ENCODE data around the gene MYNN. TPM values are rescaled to one million over a fixed set of nuclear protein-coding genes. Genes with fewer than 3 reads are reported as not detected.

MYNN gene
- total and polyA plus RNA-seq, 2 of the 13 experiments (the other 11 are each of a cell fraction or from before 2014, with no cell fraction given): 10.4 to 17.6 TPM

DNA sequence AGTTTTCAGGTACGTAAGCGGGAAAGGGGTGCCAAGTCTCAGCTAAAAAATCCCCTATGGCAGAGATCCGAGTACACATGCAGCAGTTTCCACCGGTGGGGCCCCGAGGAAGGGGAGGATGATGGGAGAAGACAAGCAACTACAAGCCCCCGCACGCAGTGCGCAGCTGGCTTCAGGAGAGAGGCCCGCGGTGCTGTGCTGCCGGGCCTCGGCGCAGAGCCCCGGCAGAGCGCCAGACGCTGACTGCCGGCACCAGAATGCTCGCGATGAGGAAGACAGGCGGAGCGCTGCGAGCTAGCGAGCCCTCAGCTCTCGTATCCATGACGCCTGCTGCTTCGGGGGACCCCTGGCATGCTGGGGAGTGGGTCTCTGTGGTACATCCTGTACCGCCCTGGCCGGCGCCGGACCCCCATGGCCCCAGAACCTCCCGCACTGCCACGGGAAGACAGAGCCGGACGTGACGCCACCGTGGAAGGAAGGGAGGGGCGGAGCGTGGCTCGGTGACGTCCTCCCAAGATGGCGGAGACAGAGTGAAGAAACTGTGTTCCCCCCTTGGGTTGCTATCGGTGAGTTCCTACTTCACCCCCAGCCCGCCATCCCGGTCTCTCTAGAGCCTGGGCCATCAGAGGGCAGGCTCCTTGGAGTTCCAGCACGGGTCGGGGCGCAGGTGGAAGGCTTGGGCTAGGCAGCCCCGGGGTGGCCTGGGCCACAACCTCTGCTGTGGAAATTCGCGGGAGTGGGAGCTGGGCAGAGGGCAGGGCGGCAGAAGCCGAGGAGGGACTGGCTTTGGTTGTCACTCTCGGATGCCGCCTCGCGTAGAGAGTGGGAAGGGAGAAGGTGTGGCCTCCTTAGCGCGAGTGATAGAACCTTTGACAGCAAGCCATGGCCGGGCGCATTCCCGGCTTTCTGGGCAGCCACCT, at the start of gene MYNN (continued):
- TF ChIP-seq, protein P1, sequence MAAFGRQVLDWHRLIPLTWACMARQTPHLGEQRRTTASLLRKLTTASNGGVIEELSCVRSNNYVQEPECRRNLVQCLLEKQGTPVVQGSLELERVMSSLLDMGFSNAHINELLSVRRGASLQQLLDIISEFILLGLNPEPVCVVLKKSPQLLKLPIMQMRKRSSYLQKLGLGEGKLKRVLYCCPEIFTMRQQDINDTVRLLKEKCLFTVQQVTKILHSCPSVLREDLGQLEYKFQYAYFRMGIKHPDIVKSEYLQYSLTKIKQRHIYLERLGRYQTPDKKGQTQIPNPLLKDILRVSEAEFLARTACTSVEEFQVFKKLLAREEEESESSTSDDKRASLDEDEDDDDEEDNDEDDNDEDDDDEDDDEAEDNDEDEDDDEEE (CRISPR knock-in tag; IDR thresholded peaks at IDR 0.05): peak; percentile 90; the same call in 1 of the 2 replicates
- TF ChIP-seq, protein P2, sequence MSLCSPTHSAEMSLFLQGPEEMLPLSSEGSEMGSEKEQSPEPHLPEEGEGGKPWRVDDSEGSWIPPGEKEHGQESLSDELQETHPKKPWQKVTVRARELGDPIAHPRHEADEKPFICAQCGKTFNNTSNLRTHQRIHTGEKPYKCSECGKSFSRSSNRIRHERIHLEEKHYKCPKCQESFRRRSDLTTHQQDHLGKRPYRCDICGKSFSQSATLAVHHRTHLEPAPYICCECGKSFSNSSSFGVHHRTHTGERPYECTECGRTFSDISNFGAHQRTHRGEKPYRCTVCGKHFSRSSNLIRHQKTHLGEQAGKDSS (CRISPR knock-in tag; IDR thresholded peaks at IDR 0.05; ENCODE audit: borderline replicate concordance, low read depth): peak; percentile 12; the same call in 1 of the 2 replicates
- TF ChIP-seq ETV6 (CRISPR knock-in tag; conservative IDR thresholded peaks at IDR 0.05) (peak; percentile 52; the same call in 1 of the 2 replicates), ZFP36L1 (CRISPR knock-in tag; IDR thresholded peaks at IDR 0.05) (peak; percentile 78), DPF2 (CRISPR knock-in tag; IDR thresholded peaks at IDR 0.05; ENCODE audit: borderline replicate concordance, low read depth) (no peak), ZSCAN31 (CRISPR knock-in tag; IDR thresholded peaks at IDR 0.05; ENCODE audit: low read depth) (peak; percentile 43; the same call in 1 of the 2 replicates), HES4 (CRISPR knock-in tag; IDR thresholded peaks at IDR 0.05; ENCODE audit: borderline replicate concordance) (peak; percentile 86; the same call in 1 of the 2 replicates), ARNT2 (CRISPR knock-in tag; IDR thresholded peaks at IDR 0.05; ENCODE audit: low read depth) (no peak), ZMAT3 (CRISPR knock-in tag; conservative IDR thresholded peaks at IDR 0.05) (peak; percentile 47; the same call in 1 of the 2 replicates), ZNF577 (CRISPR knock-in tag; IDR thresholded peaks at IDR 0.05; ENCODE audit: borderline replicate concordance, low read depth) (no peak), HNRNPK (IDR thresholded peaks at IDR 0.05; ENCODE audit: low read depth, low read length, poor library complexity, severe bottlenecking) (no peak)
- TF ChIP-seq, protein P3, sequence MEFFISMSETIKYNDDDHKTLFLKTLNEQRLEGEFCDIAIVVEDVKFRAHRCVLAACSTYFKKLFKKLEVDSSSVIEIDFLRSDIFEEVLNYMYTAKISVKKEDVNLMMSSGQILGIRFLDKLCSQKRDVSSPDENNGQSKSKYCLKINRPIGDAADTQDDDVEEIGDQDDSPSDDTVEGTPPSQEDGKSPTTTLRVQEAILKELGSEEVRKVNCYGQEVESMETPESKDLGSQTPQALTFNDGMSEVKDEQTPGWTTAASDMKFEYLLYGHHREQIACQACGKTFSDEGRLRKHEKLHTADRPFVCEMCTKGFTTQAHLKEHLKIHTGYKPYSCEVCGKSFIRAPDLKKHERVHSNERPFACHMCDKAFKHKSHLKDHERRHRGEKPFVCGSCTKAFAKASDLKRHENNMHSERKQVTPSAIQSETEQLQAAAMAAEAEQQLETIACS (CRISPR knock-in tag; IDR thresholded peaks at IDR 0.05): 0 out of 2 replicates have a peak, but pooled peaks have one; percentile 12
- TF ChIP-seq, protein P4, sequence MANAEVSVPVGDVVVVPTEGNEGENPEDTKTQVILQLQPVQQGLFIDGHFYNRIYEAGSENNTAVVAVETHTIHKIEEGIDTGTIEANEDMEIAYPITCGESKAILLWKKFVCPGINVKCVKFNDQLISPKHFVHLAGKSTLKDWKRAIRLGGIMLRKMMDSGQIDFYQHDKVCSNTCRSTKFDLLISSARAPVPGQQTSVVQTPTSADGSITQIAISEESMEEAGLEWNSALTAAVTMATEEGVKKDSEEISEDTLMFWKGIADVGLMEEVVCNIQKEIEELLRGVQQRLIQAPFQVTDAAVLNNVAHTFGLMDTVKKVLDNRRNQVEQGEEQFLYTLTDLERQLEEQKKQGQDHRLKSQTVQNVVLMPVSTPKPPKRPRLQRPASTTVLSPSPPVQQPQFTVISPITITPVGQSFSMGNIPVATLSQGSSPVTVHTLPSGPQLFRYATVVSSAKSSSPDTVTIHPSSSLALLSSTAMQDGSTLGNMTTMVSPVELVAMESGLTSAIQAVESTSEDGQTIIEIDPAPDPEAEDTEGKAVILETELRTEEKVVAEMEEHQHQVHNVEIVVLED (CRISPR knock-in tag; IDR thresholded peaks at IDR 0.05; ENCODE audit: borderline replicate concordance): peak; percentile 80
- TF ChIP-seq, protein P5, sequence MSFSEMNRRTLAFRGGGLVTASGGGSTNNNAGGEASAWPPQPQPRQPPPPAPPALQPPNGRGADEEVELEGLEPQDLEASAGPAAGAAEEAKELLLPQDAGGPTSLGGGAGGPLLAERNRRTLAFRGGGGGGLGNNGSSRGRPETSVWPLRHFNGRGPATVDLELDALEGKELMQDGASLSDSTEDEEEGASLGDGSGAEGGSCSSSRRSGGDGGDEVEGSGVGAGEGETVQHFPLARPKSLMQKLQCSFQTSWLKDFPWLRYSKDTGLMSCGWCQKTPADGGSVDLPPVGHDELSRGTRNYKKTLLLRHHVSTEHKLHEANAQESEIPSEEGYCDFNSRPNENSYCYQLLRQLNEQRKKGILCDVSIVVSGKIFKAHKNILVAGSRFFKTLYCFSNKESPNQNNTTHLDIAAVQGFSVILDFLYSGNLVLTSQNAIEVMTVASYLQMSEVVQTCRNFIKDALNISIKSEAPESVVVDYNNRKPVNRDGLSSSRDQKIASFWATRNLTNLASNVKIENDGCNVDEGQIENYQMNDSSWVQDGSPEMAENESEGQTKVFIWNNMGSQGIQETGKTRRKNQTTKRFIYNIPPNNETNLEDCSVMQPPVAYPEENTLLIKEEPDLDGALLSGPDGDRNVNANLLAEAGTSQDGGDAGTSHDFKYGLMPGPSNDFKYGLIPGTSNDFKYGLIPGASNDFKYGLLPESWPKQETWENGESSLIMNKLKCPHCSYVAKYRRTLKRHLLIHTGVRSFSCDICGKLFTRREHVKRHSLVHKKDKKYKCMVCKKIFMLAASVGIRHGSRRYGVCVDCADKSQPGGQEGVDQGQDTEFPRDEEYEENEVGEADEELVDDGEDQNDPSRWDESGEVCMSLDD (CRISPR knock-in tag; IDR thresholded peaks at IDR 0.05; ENCODE audit: borderline replicate concordance): no peak; the same call in 1 of the 2 replicates
